OCI-M1 (cell line): ENCODE measurements around the gene FAM76B.
"Not testable (repeated sequence)": the region's sequence is repeated elsewhere in the genome, so short reads cannot be mapped to it uniquely, and the experiment has no call there.

ENCODE experiments used
- DNase-seq: peaks from one replicate; lab custom pipeline; 2025; lab: John Stamatoyannopoulos, UW

The FAM76B gene

GRCh38 chr11:95789506-95790122 lies at the start of gene FAM76B:
TSS of gene FAM76B (minus strand) at chr11:95789782. CDS start at chr11:95789478, 304 bp downstream.
- peak; percentile 99 for DNase-seq

- DNase-seq = peak; percentile 79
Measured at GRCh38 chr11:95835768-95836488, 46.3 kb upstream of the FAM76B start.

GRCh38 chr11:95835351-95835750 lies 45.8 kb upstream of the FAM76B start:
- DNase-seq = no peak

GRCh38 chr11:95833378-95833777 lies 43.8 kb upstream of the FAM76B start:
- DNase-seq = no peak

GRCh38 chr11:95832763-95833162 lies 43.2 kb upstream of the FAM76B start:
- no peak for DNase-seq

GRCh38 chr11:95831198-95831883 lies 41.8 kb upstream of the FAM76B start:
- no peak for DNase-seq

GRCh38 chr11:95829580-95830259 lies 40.1 kb upstream of the FAM76B start:
- no peak for DNase-seq

- DNase-seq = no peak
Measured at GRCh38 chr11:95827696-95828095, 38.1 kb upstream of the FAM76B start.

- no peak for DNase-seq
Measured at GRCh38 chr11:95821640-95822039, 32.1 kb upstream of the FAM76B start.

GRCh38 chr11:95816037-95816436 lies 26.5 kb upstream of the FAM76B start:
- no peak for DNase-seq

- not testable (repeated sequence) for DNase-seq
Measured at GRCh38 chr11:95811052-95811451, 21.5 kb upstream of the FAM76B start.

- not testable (repeated sequence) for DNase-seq
Measured at GRCh38 chr11:95806464-95806863, 16.9 kb upstream of the FAM76B start.

- DNase-seq = no peak
Measured at GRCh38 chr11:95805869-95806268, 16.3 kb upstream of the FAM76B start.

- no peak for DNase-seq
Measured at GRCh38 chr11:95803973-95804372, 14.4 kb upstream of the FAM76B start.

GRCh38 chr11:95802806-95803205 lies 13.2 kb upstream of the FAM76B start:
- no peak for DNase-seq

GRCh38 chr11:95800438-95800837 lies 10.9 kb upstream of the FAM76B start:
- DNase-seq = no peak

GRCh38 chr11:95799546-95799945 lies 10.0 kb upstream of the FAM76B start:
- DNase-seq = no peak

- no peak for DNase-seq
Measured at GRCh38 chr11:95796501-95796900, 6.9 kb upstream of the FAM76B start.

- DNase-seq = no peak
Measured at GRCh38 chr11:95795627-95796295, 6.2 kb upstream of the FAM76B start.

- DNase-seq = no peak
Measured at GRCh38 chr11:95794086-95794485, 4.5 kb upstream of the FAM76B start.

- DNase-seq = no peak
Measured at GRCh38 chr11:95793116-95793515, 3.5 kb upstream of the FAM76B start.

- no peak for DNase-seq
Measured at GRCh38 chr11:95792700-95793099, 3.1 kb upstream of the FAM76B start.
